GM18951 (cell line): Measurements from ENCODE around the gene CEP192.

ENCODE experiments used
- POLR2A ChIP-seq: IDR thresholded peaks from 4 replicates; pipeline ENCODE4 v1.6.1; 2011; ENCODE audit warnings: mild to moderate bottlenecking; ENCODE audit not compliant: insufficient read length, insufficient read depth; ENCODE audit errors: extremely low read depth
- in situ Hi-C: fragments of 300-500 bp; cut with MboI; formaldehyde crosslinking; loops from one replicate; pipeline ENCODE4 v1.12.0; 2022; ENCODE audit warnings: low sequenced_read_pairs, mixed read lengths, inconsistent platforms; ENCODE audit not compliant: unreplicated experiment

The CEP192 gene

GRCh38 chr18:13138420-13139139, 147.4 kb downstream of the CEP192 start:
- no peak for TF ChIP-seq POLR2A
- in situ Hi-C loops = no loop called here

GRCh38 chr18:13139885-13140450, 148.8 kb downstream of the CEP192 start:
- no peak for TF ChIP-seq POLR2A
- in situ Hi-C loops = no loop called here

- in situ Hi-C loops = no loop called here
- TF ChIP-seq POLR2A = no peak
These were observed 150.0 kb downstream of the CEP192 start for GRCh38 chr18:13141209-13141608.

- in situ Hi-C loops = no loop called here
These were observed 154.6 kb downstream of the CEP192 start for GRCh38 chr18:13145636-13146190.

GRCh38 chr18:13147130-13147529, 156.0 kb downstream of the CEP192 start:
- TF ChIP-seq POLR2A = no peak
- in situ Hi-C loops = no loop called here

More at GRCh38 chr18:13145636-13146190, 154.6 kb downstream of the CEP192 start:
- TF ChIP-seq POLR2A = no peak

GRCh38 chr18:13151656-13152055, 160.5 kb downstream of the CEP192 start:
- in situ Hi-C loops = loop anchor here (25.0 kb wide), 1 partner anchor 414 kb away; no protein-coding TSS in a partner anchor
- no peak for TF ChIP-seq POLR2A

- no peak for TF ChIP-seq POLR2A
- in situ Hi-C loops = loop anchor here (25.0 kb wide), 1 partner anchor 421 kb away; no protein-coding TSS in a partner anchor
These were observed 167.3 kb downstream of the CEP192 start for GRCh38 chr18:13158428-13158827.

GRCh38 chr18:13159579-13159978, 168.4 kb downstream of the CEP192 start:
- in situ Hi-C loops = loop anchor here (25.0 kb wide), 1 partner anchor 422 kb away; no protein-coding TSS in a partner anchor
- no peak for TF ChIP-seq POLR2A

- in situ Hi-C loops = loop anchor here (25.0 kb wide), 1 partner anchor 424 kb away; no protein-coding TSS in a partner anchor
- TF ChIP-seq POLR2A = no peak
These were observed 170.2 kb downstream of the CEP192 start for GRCh38 chr18:13161276-13161899.

- TF ChIP-seq POLR2A = no peak
- in situ Hi-C loops = loop anchor here (25.0 kb wide), 1 partner anchor 426 kb away; no protein-coding TSS in a partner anchor
These were observed 172.2 kb downstream of the CEP192 start for GRCh38 chr18:13163167-13163927.

GRCh38 chr18:13164406-13164805, 173.2 kb downstream of the CEP192 start:
- TF ChIP-seq POLR2A = no peak
- in situ Hi-C loops = loop anchor here (25.0 kb wide), 1 partner anchor 427 kb away; no protein-coding TSS in a partner anchor

GRCh38 chr18:13165636-13166423, 174.7 kb downstream of the CEP192 start:
- in situ Hi-C loops = loop anchor here (25.0 kb wide), 1 partner anchor 429 kb away; no protein-coding TSS in a partner anchor
- no peak for TF ChIP-seq POLR2A
